D721Med (cell line): ENCODE measurements around the gene BMS1.
"Not testable (repeated sequence)": the region's sequence is repeated elsewhere in the genome, so short reads cannot be mapped to it uniquely, and the experiment has no call there.

Experiments used
- DNase-seq: peaks from one replicate; pipeline ENCODE4 v3.0.0; 2011; ENCODE audit warnings: low spot score; ENCODE audit not compliant: insufficient read length
- FAIRE-seq: peaks from 2 replicates; lab custom pipeline; 2011; peaks lifted over from hg19 to GRCh38; lab: Jason Lieb, UNC
- TF ChIP-seq, protein P1 (sequence below): IDR thresholded peaks from 2 replicates; pipeline ENCODE4 v1.5.1; 2012; ENCODE audit warnings: mild to moderate bottlenecking, control low read depth; ENCODE audit not compliant: insufficient read depth; ENCODE audit errors: missing control alignments

The BMS1 gene

DNA sequence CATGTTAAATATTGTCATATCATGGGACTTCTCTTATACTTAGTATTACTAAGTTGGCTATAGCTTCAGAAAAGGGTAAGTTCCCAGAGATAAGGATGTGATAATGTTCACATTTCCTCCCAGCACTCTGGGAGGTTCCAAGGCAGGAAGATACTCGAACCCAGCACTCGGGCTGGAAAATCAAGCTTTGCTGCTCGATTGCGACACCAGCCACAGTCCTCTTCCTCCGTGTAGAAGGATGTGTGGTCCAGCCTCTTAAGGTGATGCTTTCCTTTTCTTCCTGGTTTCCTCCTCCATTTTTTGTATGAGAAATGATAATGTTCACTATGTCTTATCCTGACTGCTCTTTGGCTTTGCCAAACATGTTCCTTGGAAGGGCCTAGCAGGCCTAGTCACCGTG, 3.2 kb downstream of the BMS1 start:
- no peak for DNase-seq
- TF ChIP-seq, protein P1, sequence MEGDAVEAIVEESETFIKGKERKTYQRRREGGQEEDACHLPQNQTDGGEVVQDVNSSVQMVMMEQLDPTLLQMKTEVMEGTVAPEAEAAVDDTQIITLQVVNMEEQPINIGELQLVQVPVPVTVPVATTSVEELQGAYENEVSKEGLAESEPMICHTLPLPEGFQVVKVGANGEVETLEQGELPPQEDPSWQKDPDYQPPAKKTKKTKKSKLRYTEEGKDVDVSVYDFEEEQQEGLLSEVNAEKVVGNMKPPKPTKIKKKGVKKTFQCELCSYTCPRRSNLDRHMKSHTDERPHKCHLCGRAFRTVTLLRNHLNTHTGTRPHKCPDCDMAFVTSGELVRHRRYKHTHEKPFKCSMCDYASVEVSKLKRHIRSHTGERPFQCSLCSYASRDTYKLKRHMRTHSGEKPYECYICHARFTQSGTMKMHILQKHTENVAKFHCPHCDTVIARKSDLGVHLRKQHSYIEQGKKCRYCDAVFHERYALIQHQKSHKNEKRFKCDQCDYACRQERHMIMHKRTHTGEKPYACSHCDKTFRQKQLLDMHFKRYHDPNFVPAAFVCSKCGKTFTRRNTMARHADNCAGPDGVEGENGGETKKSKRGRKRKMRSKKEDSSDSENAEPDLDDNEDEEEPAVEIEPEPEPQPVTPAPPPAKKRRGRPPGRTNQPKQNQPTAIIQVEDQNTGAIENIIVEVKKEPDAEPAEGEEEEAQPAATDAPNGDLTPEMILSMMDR = no peak
- FAIRE-seq = no peak

DNA sequence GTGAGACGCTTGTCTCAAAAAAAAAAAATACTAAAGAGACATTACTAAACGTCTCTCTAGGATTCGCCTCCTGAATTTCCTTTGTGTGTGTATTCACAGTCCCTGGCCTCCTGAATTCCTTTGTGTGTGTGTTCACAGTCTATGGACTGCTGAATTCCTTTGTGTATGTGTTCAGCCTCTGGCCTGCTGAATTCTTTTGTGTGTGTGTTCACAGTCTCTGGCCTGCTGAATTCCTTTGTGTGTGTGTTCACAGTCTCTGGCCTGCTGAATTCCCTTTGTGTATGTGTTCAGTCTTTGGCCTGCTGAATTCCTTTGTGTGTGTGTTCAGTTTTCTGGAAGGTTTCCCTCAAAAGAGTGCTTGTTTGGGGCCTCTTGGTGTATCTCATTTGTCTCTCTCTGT, 8.2 kb downstream of the BMS1 start:
- no peak for DNase-seq

DNA sequence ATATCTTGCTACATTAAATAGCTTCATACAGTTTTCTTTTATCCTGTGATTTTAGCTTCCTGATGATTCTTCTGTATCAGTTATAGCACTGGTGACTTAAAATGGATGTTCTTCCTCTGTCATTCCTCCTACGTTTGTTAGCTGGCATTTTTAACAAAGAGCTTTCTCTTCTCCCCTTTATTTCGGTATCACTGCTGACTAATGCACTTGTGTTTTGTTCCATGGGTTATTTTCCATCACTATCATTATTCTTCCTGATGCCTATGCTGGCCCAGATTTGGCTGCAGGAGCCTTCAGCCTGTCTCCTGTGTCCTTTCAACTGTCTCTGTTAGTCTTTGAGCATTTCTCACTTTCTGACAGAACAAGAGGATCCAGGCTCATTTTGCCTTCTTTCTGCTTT, 13.1 kb downstream of the BMS1 start:
- no peak for DNase-seq
- no peak for FAIRE-seq
- TF ChIP-seq, protein P1 = no peak

More for the DNA sequence above, 8.2 kb downstream of the BMS1 start:
- FAIRE-seq = no peak
- TF ChIP-seq, protein P1 = no peak

DNA sequence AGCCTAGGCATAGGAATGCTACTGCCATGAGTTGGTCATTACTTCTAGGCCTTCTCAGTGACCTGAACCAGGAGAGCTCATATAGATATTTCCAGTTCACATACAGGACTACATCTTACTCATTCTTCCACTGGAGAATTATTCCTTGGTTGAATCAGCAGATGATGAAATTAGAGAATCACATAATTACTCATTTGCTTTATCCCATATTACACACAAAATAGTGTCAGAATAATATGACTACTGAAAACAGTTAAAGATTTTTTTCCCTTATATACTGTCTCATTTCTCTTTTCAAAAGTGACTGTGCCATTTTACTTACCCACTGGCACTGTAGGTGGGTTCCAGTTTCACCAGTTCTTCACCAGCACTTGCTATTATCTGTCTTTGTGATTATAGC, 18.5 kb downstream of the BMS1 start:
- FAIRE-seq (no peak), DNase-seq (no peak)
- TF ChIP-seq, protein P1 = no peak

DNA sequence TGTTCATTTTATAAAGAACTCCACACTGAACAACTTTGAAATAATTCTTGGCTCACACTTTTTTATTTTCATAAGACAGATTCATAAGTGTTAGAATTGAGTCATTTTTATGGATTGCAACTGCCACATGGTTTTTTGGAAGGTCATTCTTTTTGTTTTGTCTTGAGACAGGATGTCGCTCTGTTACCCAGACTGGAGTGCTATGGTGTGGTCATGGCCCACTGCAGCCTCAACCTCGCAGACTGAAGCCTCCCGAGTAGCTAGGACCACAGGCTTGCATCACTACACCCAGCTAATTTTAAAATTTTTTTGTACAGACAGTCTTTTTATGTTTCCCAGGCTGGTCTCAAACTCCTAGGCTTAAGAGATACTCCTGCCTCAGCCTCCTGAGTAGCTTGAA, 20.3 kb downstream of the BMS1 start:
- DNase-seq (no peak), FAIRE-seq (no peak)
- TF ChIP-seq, protein P1 = no peak

DNA sequence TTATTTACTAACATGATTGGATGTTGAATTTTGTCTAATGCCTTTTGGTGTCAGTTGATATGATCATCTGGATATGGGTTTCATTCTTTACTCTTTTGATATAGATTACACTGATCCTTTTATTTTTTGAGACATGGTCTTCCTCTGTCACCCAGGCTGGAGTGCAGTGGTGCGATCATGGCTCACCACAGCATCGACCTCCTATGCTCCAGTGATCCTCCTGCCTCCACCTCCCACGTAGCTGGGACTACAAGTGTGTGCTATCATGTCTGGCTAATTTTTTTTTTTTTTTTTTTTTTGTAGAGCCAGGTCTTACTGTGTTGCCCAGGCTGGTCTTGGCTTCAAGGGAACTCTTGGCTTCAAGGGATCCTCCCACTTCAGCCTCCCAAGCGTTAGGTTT, 27.1 kb downstream of the BMS1 start:
- TF ChIP-seq, protein P1 = no peak
- no peak for DNase-seq
- no peak for FAIRE-seq

DNA sequence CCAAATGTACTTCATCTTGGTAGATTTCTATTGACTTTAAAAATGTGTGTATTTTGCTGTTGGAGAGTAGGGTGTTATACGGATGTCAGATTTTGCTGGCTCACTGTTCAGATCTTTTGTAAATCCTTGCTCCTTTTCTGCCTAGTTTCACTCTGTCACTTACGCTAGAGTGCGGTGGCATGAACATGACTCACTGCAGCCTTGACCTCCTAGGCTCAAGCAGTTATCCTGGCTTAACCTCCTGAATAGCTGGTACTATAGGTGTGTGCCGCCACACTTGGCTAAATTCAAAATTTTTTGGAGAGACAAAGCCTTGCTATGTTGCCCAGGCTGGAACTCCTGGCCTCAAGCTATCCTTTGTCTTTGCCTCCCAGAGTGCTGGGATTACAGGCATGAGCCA, 29.4 kb downstream of the BMS1 start:
- FAIRE-seq = no peak
- TF ChIP-seq, protein P1 = no peak
- no peak for DNase-seq

DNA sequence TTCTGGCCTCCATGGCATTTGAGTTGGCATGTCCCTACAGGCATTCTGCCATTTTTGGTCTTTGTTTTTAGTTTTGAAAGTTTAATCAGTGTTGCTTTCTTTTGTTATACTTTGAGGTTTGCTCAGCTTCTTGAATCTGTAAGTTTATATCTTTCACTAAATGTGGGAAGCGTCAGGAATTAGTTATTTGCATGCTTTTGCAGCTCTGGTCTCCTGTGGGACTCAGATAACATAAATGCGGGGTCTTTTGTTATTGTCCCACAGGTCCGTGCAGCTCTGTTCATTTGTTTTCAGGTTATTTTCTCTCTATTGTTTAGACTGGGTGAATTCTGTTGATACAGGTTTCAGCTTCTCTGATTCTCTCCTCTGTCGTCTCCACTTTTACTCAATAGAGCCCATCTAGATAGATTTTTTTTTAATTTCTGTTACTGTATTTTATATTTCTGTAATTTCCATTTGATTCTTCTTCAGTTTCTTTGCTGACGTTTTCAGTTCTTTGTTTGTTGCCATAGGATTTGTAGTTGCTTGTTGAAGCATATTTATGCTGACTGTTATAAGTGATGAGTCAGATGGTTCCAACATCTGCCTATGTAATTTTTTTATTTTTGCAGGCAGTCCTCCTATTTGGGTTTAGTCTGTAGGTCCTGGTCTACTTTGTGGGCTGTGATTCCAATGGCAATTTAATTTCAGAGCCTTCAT, 31.5 kb downstream of the BMS1 start:
- DNase-seq, FAIRE-seq: not testable (repeated sequence)

DNA sequence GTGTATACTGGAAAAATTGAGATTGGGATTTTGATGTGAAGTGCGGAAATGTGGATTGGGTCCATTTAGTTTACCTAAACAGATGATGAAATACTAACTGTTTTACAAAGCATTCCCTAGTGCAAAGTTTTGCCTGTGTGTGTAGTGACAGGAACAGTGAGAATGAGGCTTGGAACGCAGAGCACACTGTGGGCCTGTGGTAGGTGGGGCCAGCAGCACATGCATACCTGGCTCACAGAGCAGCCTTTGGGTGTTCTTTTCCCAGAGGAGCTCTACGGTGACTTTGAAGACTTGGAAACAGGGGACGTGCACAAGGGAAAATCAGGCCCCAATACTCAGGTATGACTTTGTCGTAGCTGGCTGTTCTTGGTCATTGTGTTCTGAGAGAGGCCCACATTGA, 33.7 kb downstream of the BMS1 start:
- DNase-seq, FAIRE-seq: not testable (repeated sequence)
